GM18951 (cell line): Measurements from ENCODE around the gene CDC37L1.

Experiments
- POLR2A ChIP-seq: IDR thresholded peaks from 4 replicates; pipeline ENCODE4 v1.6.1; 2011; ENCODE audit warnings: mild to moderate bottlenecking; ENCODE audit not compliant: insufficient read length, insufficient read depth; ENCODE audit errors: extremely low read depth
- in situ Hi-C: fragments of 300-500 bp; cut with MboI; formaldehyde crosslinking; loops from one replicate; pipeline ENCODE4 v1.12.0; 2022; ENCODE audit warnings: low sequenced_read_pairs, mixed read lengths, inconsistent platforms; ENCODE audit not compliant: unreplicated experiment

The CDC37L1 gene

DNA sequence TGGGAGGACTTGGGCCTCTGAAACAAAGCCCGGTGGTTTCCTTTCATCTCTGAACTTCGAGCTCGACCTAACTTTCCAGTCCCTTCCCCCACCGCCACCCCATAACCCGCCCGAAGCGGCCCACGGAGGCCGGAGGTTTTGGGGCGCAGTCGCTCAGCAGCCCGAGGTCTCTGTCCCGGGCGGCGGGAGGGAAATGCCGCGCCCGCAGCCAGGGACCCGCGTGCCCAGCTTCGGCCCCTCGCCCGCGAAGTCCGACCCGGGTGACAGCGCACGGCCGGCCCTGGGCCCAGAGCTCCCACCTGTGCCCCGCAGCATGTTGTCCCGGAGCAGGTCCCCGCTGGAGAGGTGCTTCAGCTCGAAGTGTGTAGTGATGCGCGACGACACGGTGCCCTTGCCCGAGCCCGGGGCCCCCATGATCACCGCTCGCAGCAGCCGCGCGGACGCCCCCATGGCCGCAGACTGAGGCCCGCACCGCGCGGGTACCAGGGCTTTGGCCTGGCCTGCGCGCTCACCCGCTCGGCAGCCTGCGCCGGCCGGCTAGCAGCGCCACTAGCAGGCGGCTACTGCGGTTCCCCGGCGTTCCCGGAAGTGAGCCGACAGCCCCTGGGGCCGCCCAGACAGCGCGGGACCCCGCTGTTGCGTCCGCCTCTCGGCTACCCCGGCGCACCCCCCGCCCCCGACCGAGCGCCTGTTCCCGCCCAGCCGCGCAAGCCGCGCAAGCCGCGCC is 61.4 kb downstream of the CDC37L1 start, which contains the start of gene AK3:
AK3 (minus strand) TSS at position 565 of the 727 bp plus-strand sequence; CDS start at position 450, 115 bp downstream.
- peak; percentile 95 for TF ChIP-seq POLR2A
- in situ Hi-C loops: loop anchor here (10.0 kb wide), 1 partner anchor 244 kb away; the partner anchor contains the start of gene JAK2

DNA sequence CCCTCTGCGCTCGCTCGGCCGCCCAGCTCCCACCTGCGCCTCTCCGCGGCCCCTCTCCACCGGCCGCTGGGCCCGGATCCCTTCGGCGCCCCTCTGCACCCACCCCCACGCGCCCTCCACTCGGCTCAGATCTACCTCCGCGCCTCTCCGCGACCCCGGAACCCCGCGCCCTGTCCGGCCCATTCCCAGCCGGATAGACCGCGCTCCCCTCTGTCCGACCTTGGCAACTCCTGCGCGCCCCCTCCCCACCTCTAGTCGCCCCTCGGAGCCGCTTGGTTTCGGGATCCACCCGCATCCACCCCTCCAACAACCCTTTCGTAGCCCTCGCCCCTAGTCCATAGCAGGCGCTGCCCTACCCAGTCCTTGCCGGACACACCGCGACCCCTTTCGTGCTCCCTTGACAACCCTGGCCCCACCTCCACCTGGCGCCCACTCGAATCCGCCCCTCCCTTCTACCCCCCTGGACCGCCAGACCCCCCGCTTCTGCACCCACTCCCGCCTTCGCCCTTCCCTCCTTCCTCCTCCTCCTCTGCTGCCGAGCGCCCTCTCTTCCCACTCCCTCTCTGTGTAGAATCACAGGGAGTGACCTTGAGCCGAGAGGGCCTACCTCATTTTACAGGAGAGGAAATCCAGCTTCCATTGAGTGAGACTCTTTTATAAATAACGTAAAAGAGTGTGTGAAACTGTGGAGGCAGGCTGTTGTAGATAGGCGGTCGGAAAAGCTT is 62.2 kb downstream of the CDC37L1 start:
- no peak for TF ChIP-seq POLR2A
- in situ Hi-C loops: loop anchor here (10.0 kb wide), 1 partner anchor 243 kb away; the partner anchor contains the start of gene JAK2

DNA sequence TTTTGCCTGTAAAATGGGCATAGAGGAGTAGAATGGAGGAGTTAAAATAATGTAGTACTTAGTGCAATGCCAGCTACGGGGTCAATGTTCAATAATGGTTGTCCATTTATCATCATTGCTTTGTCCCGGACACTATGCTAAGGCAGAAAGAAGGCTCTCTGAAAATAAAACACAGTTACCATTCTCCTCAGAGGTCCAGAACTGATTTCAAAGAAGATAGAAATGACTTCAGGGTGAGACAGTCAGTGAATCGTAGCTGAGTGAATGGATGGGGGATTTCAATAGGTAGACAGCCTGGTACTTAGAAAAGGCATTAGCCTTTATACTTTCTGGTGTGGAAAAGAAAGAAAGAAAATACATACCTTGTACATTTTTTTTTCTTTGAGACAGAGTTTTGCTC is 62.9 kb downstream of the CDC37L1 start:
- TF ChIP-seq POLR2A: no peak
- in situ Hi-C loops: loop anchor here (10.0 kb wide), 1 partner anchor 243 kb away; the partner anchor contains the start of gene JAK2

DNA sequence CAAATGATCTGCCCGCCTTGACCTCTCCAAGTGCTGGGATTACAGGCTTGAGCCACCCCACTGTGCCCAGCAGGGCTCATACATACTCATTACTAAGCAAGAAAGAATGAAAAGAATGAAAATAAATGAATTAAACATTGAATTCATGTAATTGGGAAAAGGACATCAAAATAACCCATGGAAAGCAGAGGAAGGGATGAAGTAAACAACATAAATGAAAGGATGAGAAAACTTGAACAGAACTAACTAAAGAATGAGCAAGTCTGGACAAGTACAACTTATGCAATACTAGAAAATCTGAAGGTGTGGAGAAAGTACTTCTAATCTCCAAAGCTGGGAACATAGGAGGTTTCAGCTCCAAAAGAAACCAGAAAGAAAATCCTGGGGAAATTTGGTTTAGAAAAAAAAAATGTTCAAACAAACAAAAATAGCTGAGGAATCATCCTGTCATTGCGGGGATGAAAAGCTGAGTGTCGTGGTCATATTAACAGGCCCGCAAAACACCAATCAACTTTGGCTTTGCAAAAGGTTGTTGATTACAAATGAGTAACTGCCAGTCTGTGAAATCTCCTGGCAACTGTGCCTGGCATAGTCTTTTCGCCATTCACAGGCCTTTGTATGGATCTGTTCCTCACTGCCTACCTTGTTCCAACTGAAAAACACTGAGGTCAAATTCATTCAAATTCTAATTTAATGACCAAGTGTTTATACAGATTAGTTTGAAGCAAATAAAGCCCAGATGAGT is 63.9 kb downstream of the CDC37L1 start:
- in situ Hi-C loops: loop anchor here (10.0 kb wide), 1 partner anchor 241 kb away; the partner anchor contains the start of gene JAK2
- no peak for TF ChIP-seq POLR2A

DNA sequence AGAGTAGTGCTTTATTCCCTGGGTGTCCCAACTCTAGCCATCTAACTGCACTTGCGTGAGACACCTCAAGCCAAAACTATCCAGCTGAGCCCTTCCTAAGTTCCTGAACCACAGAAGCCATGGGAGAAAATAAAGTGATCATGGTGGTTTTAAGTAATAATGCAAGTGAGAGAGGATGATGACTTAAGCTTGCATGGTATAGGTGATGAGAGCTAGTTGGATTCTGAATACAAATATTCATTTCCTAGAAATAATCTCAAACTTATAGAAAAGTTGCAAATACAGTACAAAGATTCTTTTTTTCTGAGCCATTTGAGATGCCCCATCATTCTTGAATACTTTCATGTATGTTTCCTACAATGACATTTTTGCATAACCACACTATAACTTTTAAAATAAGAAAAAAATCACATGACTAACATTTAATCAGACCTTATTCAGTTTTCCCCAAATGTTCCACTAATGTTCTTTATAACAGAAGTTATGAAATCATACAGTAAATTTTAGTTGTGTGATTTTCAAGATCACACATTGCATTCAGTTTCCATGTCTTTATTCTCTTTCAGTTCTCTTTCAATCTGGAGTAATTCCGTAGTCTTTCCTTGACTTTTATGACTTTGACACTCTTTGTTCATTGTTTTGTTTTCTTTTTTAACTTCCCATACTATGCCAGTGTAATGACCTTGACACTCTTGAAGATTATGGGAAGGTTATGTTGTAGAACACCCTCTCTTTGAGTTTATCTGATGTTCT is 67.1 kb downstream of the CDC37L1 start:
- in situ Hi-C loops: loop anchor here (10.0 kb wide), 1 partner anchor 238 kb away; the partner anchor contains the start of gene JAK2
- TF ChIP-seq POLR2A: no peak

DNA sequence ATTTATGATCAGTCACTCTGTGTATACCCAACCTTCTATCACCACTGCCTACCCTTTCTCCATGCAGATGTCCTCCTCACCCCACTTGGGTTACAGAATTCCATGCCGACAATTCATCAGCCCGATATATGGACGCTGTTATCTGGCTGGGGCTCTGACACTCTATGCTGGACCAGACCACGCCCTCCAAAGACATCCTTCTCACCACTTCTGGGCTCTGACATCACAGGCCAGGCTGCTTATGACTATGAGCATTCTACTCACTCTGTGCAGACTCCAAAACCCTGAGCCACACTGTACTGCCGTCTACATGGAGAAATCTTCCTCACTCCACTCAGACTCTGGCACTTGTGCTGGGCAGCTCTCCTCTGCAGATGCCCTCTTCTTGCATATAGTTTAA is 69.2 kb downstream of the CDC37L1 start:
- TF ChIP-seq POLR2A: no peak
- in situ Hi-C loops: loop anchor here (10.0 kb wide), 1 partner anchor 236 kb away; the partner anchor contains the start of gene JAK2

DNA sequence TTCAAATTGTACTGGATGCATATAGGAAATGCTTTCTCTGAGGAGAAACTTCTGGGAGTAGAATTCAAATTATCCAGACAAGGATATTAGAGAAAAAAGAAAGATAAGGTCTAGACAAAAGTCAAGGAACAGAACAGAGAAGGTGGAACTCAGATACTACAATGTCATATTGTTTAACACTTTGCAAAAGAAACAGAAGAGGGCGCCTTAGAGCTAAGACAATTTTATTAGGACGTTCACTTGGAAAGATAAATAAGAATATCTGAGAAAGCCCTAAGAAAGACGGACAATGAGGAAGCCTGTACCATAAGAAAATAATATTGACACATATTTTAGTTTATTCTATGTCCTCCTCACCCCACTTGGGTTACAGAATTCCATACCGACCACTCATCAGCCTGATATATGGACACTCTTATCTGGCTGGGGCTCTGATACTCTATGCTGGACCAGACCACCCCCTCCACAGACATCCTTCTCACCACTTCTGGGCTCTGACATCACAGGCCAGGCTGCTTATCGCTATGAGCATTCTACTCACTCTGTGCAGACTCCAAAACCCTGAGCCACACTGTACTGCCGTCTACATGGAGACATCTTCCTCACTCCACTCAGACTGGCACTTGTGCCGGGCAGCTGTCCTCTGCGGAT is 70.8 kb downstream of the CDC37L1 start:
- in situ Hi-C loops: loop anchor here (10.0 kb wide), 2 partner anchors 695 to 845 kb away; no protein-coding TSS in a partner anchor
- no peak for TF ChIP-seq POLR2A

DNA sequence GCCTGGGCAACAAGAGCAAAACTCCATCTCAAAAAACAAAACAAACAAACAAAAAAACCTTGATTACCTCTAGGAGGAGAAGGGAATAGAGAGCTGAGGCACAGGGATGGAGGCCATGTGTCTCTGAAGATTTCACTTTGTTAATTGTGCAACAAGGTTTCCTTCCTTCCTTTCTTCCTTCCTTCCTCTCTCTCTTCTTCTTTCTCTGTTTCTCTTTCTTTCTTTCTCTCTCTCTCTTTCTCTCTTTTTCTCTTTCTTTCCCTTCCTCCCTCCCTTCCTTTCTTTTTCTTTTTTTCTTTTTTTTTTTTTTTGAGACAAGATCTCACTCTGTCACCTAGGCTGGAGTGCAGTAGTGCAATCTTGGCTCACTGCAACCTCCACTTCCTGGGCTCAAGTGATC is 75.2 kb downstream of the CDC37L1 start:
- in situ Hi-C loops: loop anchor here (10.0 kb wide), 2 partner anchors 690 to 840 kb away; no protein-coding TSS in a partner anchor

DNA sequence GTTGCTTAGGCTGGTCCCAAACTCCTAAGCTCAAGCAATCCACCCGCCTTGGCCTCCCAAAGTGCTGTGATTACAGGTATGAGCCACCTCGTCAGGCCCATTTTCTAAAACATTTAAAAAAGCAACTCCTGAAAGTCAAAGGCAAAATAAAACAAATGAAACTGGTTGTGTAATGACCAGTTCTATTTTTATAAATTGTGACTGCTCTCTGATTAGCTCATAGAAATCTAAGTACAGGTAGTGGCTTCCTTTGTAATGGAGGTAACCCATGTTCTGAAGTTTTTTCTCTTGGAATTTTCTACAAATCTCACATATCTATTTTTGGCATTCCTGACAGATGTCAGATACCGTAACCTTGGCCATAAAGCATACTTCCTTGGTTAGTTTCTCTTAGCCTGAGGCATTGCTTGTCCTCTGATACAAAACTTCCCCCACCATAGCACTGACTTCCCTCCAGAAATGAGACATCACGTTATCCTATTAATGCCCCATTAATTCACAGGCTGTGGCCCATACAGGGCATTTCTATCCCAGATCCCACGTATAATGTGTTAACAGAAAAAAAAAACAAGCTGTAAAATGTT is 75.7 kb downstream of the CDC37L1 start:
- in situ Hi-C loops: loop anchor here (10.0 kb wide), 2 partner anchors 690 to 840 kb away; no protein-coding TSS in a partner anchor
- no peak for TF ChIP-seq POLR2A

DNA sequence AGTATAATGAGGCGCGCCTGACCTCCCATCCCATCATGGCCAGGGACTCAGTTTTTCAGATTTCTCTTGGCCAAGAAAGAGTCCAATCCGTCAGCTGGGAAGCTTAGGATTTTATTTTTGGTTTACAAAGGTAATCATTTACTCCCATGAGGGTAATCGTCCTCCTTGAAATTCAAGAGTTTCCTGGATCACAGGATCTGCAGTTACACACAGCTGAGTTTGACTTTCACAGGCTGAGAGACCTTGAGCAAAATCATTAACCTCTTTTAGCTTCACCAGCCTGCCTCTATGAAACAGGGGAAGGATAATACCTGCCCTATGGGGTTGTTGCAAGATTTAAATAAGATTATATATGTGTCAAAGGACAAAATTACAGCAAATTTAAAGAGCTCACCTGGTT is 77.1 kb downstream of the CDC37L1 start:
- no peak for TF ChIP-seq POLR2A
- in situ Hi-C loops: loop anchor here (10.0 kb wide), 2 partner anchors 688 to 838 kb away; no protein-coding TSS in a partner anchor
